C4-2B (cell line): Measurements from ENCODE around the gene MAGEB3.

ENCODE experiments used
- CTCF ChIP-seq: fragments of 450-650 bp; conservative IDR thresholded peaks from 2 replicates; pipeline ENCODE4 v1.5.1; 2017; ENCODE audit warnings: mild to moderate bottlenecking
- ZFX ChIP-seq: fragments of 450-650 bp; IDR thresholded peaks from 2 replicates; pipeline ENCODE4 v1.6.1; 2017

DNA sequence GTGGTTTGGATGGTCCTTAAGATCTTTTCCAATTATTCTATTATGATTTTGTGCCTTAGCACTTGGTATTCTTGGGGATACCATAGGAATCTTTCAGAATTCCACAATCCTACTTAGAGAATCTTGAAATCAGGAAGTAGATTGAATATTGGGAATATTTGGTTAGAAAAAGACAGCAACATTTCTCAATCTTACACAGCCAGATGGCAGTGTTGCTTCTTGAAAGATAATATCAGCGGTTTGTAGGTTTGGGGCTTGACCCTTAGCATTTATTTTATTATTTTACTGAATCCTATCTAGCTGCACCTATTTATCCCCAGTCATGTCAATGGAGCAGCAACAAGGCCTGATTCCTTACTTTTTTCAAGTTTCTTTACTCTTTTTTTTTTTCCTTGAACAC lies 45.0 kb downstream of the MAGEB3 start:
- TF ChIP-seq CTCF (peak; percentile 34), ZFX (no peak)
